IMR-90 (cell line): Measurements from ENCODE around the gene NPR2. TPM values are rescaled to one million over a fixed set of nuclear protein-coding genes. Genes with fewer than 3 reads are reported as not detected.
A peak's percentile ranks its signal among the peaks of the same experiment; 100 is the strongest.

Experiments used
- ATAC-seq: fragments of 200-7000 bp; cut with Tn5 transposase; 2 replicates; pipeline ENCODE4 v1.9.1; 2020; ENCODE audit warnings: low read depth, mild to moderate bottlenecking, moderate library complexity
- BruUV-seq: library from RNA; stranded (reverse); fragments of 400-500 nt; replicated peaks from 2 replicates; lab custom pipeline; 2021; lab: Mats Ljungman, UMichigan
- CTCF ChIA-PET: fragments of 300-600 bp; formaldehyde crosslinking; extraction: SDS; loops from one replicate; lab custom pipeline; 2021; ENCODE audit warnings: antibody characterized with exemption; lab: Yijun Ruan, JAX
- POLR2A ChIA-PET: fragments of 300-600 bp; sonication (Branson Sonifier 250); formaldehyde crosslinking; loops from one replicate; lab custom pipeline; 2022; ENCODE audit warnings: antibody characterized with exemption; ENCODE audit not compliant: unreplicated experiment; lab: Charles Lee
- DNase-seq: peaks from one replicate; pipeline ENCODE4 v3.0.0; 2013
- H2AFZ ChIP-seq: replicated peaks from 2 replicates; pipeline ENCODE3; 2013; ENCODE audit warnings: low read length, mild to moderate bottlenecking; ENCODE audit not compliant: poor library complexity
- H2AK5ac ChIP-seq: 2 replicates; pipeline ENCODE4 v1.6.1; 2013; ENCODE audit warnings: low read depth, low read length, inconsistent platforms
- H2AK9ac ChIP-seq: replicated peaks from 2 replicates; pipeline ENCODE3; 2013; ENCODE audit warnings: mild to moderate bottlenecking, low read depth, low read length, moderate library complexity; ENCODE audit not compliant: poor library complexity
- H2BK120ac ChIP-seq: 2 replicates; pipeline ENCODE4 v1.6.1; 2013; ENCODE audit warnings: low read depth, low read length, inconsistent platforms
- H2BK15ac ChIP-seq: 3 replicates; pipeline ENCODE4 v1.6.1; 2013; ENCODE audit warnings: low read depth, low read length, inconsistent platforms
- H2BK20ac ChIP-seq: 2 replicates; pipeline ENCODE4 v1.6.1; 2013; ENCODE audit warnings: low read depth, mild to moderate bottlenecking, inconsistent platforms, low read length, moderate library complexity
- H2BK5ac ChIP-seq: 2 replicates; pipeline ENCODE4 v1.6.1; 2013; ENCODE audit warnings: mild to moderate bottlenecking, low read depth, low read length, inconsistent platforms; ENCODE audit not compliant: poor library complexity, severe bottlenecking
- H3K14ac ChIP-seq: replicated peaks from 2 replicates; pipeline ENCODE4 v1.6.1; 2013; ENCODE audit warnings: low read depth, low read length, inconsistent platforms
- H3K18ac ChIP-seq: 2 replicates; pipeline ENCODE4 v1.6.1; 2013; ENCODE audit warnings: low read depth, low read length, control low read depth
- H3K23ac ChIP-seq: 2 replicates; pipeline ENCODE4 v1.6.1; 2013; ENCODE audit warnings: low read depth, low read length, inconsistent platforms
- H3K27ac ChIP-seq: 2 replicates; pipeline ENCODE4 v1.5.1; 2013; ENCODE audit warnings: mild to moderate bottlenecking, control low read depth, low read length; ENCODE audit not compliant: insufficient read depth
- H3K27me3 ChIP-seq: 2 replicates; pipeline ENCODE4 v1.6.1; 2013; ENCODE audit warnings: low read length; ENCODE audit not compliant: control insufficient read depth, insufficient read depth
- H3K36me3 ChIP-seq: 2 replicates; pipeline ENCODE4 v1.6.1; 2013; ENCODE audit warnings: low read length, mixed read lengths; ENCODE audit not compliant: control insufficient read depth, insufficient read depth
- H3K4ac ChIP-seq: 2 replicates; pipeline ENCODE4 v1.6.1; 2013; ENCODE audit warnings: low read depth, low read length, inconsistent platforms
- H3K4me1 ChIP-seq: 2 replicates; pipeline ENCODE4 v1.6.1; 2013; ENCODE audit warnings: low read length, mixed read lengths; ENCODE audit not compliant: control insufficient read depth, insufficient read depth
- H3K4me2 ChIP-seq: 2 replicates; pipeline ENCODE4 v1.6.1; 2013; ENCODE audit warnings: low read depth, mild to moderate bottlenecking, control low read depth, low read length, moderate library complexity
- H3K4me3 ChIP-seq: 2 replicates; pipeline ENCODE4 v1.5.1; 2013; ENCODE audit warnings: low read depth, mild to moderate bottlenecking, control low read depth, low read length, moderate library complexity; ENCODE audit not compliant: insufficient read depth
- H3K56ac ChIP-seq: 2 replicates; pipeline ENCODE4 v1.6.1; 2013; ENCODE audit warnings: low read length, inconsistent platforms; ENCODE audit not compliant: insufficient read depth; ENCODE audit errors: extremely low read depth
- H3K79me1 ChIP-seq, 2 experiments: 2 replicates each; pipeline ENCODE4 v1.6.1; 2013; ENCODE audit warnings: low read length in 2 of 2, inconsistent platforms in 1 of 2, low read depth in 1 of 2
- H3K9ac ChIP-seq: 2 replicates; pipeline ENCODE4 v1.6.1; 2013; ENCODE audit warnings: low read depth, low read length, control low read depth
- H3K9me1 ChIP-seq: 2 replicates; pipeline ENCODE4 v1.6.1; 2013; ENCODE audit warnings: low read length, inconsistent platforms; ENCODE audit not compliant: insufficient read depth
- H3K9me3 ChIP-seq: 2 replicates; pipeline ENCODE4 v1.6.1; 2013; ENCODE audit warnings: low read length; ENCODE audit not compliant: control insufficient read depth, insufficient read depth
- H4K20me1 ChIP-seq: 2 replicates; pipeline ENCODE4 v1.6.1; 2013; ENCODE audit warnings: low read length, inconsistent platforms; ENCODE audit not compliant: insufficient read depth
- H4K5ac ChIP-seq: 2 replicates; pipeline ENCODE4 v1.6.1; 2013; ENCODE audit warnings: mild to moderate bottlenecking, low read depth, low read length, control low read depth
- H4K8ac ChIP-seq, 2 experiments: 2 replicates each; pipeline ENCODE4 v1.6.1; 2013; ENCODE audit warnings: low read depth in 2 of 2, low read length in 2 of 2, control low read depth in 1 of 2, inconsistent platforms in 1 of 2
- H4K91ac ChIP-seq: 2 replicates; pipeline ENCODE4 v1.6.1; 2013; ENCODE audit warnings: low read depth, low read length, inconsistent platforms; ENCODE audit not compliant: insufficient read depth
- BHLHE40 ChIP-seq: fragments of 150-350 bp; IDR thresholded peaks from 2 replicates; pipeline ENCODE4 v1.6.1; 2016; ENCODE audit warnings: mild to moderate bottlenecking, low read depth, low read length
- CEBPB ChIP-seq: IDR thresholded peaks from 2 replicates; pipeline ENCODE4 v1.6.1; 2012; ENCODE audit warnings: low read depth, low read length, improper control_type of control experiment
- MAFK ChIP-seq: IDR thresholded peaks from 2 replicates; pipeline ENCODE4 v1.6.1; 2012; ENCODE audit warnings: low read depth, low read length, improper control_type of control experiment
- MAZ ChIP-seq: IDR thresholded peaks from 2 replicates; pipeline ENCODE4 v1.6.1; 2012; ENCODE audit warnings: low read depth, mild to moderate bottlenecking, low read length, improper control_type of control experiment, moderate library complexity, borderline replicate concordance
- WGBS, 2 experiments: methylation state at CpG; one replicate each; pipeline versions ENCODE4 v1.1.5 to v1.1.7; 2013; ENCODE audit warnings: missing lambda C conversion rate in 2 of 2; ENCODE audit not compliant: insufficient read length in 1 of 2; ENCODE audit errors: extremely low coverage in 2 of 2; 5-methylcytosine and 5-hydroxymethylcytosine counted together
- dilution Hi-C: fragments of 300-500 bp; cut with HindIII; formaldehyde crosslinking; loops from one replicate; pipeline ENCODE4 v1.14.3; 2018; ENCODE audit warnings: low sequenced_read_pairs; ENCODE audit not compliant: unreplicated experiment
- in situ Hi-C: fragments of 300-500 bp; cut with MboI; formaldehyde crosslinking; loops from 3 replicates; pipeline ENCODE4 v1.14.3; 2019; ENCODE audit warnings: low sequenced_read_pairs, inconsistent platforms, mixed read lengths
- intact Hi-C: fragments of 100-400 bp; cut with micrococcal nuclease; formaldehyde crosslinking; loops from 2 replicates; pipeline ENCODE4 v1.10.0; 2022
- polyA plus RNA-seq, 3 experiments: library from polyadenylated mRNA; depleted of rRNA; stranded (reverse); fragments of >200 nt; gene quantifications; 2 replicates each; pipeline ENCODE4 v1.2.3, GENCODE V29; 2012; ENCODE audit warnings: low replicate concordance in 1 of 3
- total RNA-seq: library from RNA; depleted of rRNA; stranded (reverse); fragments of >200 nt; gene quantifications from 2 replicates; pipeline ENCODE4 v1.2.3, GENCODE V29; 2012
- TF ChIP-seq, protein P1 (sequence below): fragments of 150-350 bp; IDR thresholded peaks from 2 replicates; pipeline ENCODE4 v1.6.1; 2017; ENCODE audit warnings: mild to moderate bottlenecking, antibody characterized with exemption, low read length, low read depth

The NPR2 gene
- total and polyA plus RNA-seq, 2 of the 4 experiments (the other 2 are of a cell fraction): 5.2 to 35.7 TPM

DNA sequence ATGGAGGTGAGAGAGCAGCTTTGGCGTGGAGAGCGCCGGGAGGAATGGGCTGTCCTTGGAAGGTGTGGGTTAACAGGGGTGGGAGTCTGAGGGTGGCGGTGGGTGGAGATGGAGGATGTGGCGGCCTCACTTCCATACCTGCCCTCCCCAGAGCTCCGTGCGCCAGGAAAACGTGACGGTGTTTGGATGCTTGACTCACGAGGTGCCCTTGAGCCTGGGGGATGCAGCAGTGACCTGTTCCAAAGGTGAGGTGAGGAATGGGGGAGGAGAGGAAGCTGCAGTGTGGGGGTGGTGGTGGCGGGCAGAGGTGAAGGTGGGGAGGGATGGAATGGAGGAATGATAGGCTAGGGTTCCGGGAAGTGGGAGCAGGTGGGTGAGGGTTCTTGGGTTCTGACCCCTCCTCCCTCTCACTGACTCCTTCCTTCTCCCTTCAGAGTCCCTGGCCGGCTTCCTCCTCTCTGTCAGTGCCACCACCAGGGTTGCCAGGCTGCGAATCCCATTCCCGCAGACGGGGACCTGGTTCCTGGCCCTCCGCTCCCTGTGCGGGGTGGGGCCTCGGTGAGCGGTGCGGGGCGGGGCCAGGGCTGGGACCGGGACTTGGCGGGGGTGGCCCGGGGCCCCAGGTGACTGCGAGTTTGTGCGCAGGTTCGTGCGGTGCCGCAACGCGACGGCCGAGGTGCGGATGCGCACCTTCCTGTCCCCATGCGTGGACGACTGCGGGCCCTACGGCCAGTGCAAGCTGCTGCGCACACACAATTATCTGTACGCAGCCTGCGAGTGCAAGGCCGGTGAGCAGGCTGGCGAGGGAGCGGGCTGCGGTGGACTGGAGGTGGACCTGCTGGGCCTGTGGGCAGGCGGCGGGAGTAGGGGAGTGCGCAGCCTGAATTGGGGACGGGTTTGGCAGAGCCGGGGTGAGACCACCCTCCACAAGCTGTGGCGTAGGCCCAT, 54.7 kb downstream of the NPR2 start:
- in situ Hi-C loops: no loop called here
- dilution Hi-C loops: no loop called here
- ATAC-seq: no peak
- Histone ChIP-seq H2AK5ac (peak overlapping the region; percentile 90), H4K5ac (no peak overlapping the region), H3K9me3 (no peaks in the 10 kb centered on the region), H3K4me1 (peaks cover 20% of the 10 kb centered on the region), H3K27me3 (no peaks in the 10 kb centered on the region), H4K91ac (peak overlapping the region; percentile 11; the same call in 1 of the 2 replicates), H3K14ac (peak overlapping the region; percentile 44), H3K18ac (no peak overlapping the region), H2AFZ (no peak overlapping the region), H3K27ac (no peak overlapping the region), H3K9ac (no peak overlapping the region), H3K79me1 (peaks cover 4 to 6% of the 10 kb centered on the region in 2 experiments; a peak in 1 of 4 replicates), H3K4me2 (no peak overlapping the region), H2BK120ac (no peak overlapping the region), H2BK20ac (peak overlapping the region; percentile 19; the same call in 1 of the 2 replicates), H3K23ac (peak overlapping the region; percentile 43; the same call in 1 of the 2 replicates), H3K36me3 (peaks cover 9% of the 10 kb centered on the region), H3K9me1 (peaks cover 23% of the 10 kb centered on the region), H2AK9ac (peak overlapping the region; percentile 17), H3K4ac (peak overlapping the region; percentile 53; the same call in 1 of the 2 replicates), H3K4me3 (no peak overlapping the region), H4K8ac (peak overlapping the region; percentile 12 to 58; a peak in 1 of 4 replicates), H3K56ac (no peak overlapping the region), H2BK15ac (peak overlapping the region; percentile 86; the same call in 1 of the 3 replicates), H2BK5ac (peak overlapping the region; percentile 32), H4K20me1 (peaks cover 9% of the 10 kb centered on the region; the same call in 1 of the 2 replicates)
- DNase-seq: no peak
- POLR2A ChIA-PET: no interaction called here
- 78% methylated on average over 34 of the region's 53 CpGs; no CpG with 5 or more reads in 1 of the 2 experiments for WGBS, 2 experiments
- TF ChIP-seq CEBPB: no peak
- TF ChIP-seq BHLHE40: no peak
- TF ChIP-seq MAZ: no peak
- no peak for TF ChIP-seq MAFK
- TF ChIP-seq, protein P1, sequence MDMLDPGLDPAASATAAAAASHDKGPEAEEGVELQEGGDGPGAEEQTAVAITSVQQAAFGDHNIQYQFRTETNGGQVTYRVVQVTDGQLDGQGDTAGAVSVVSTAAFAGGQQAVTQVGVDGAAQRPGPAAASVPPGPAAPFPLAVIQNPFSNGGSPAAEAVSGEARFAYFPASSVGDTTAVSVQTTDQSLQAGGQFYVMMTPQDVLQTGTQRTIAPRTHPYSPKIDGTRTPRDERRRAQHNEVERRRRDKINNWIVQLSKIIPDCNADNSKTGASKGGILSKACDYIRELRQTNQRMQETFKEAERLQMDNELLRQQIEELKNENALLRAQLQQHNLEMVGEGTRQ: no peak
- intact Hi-C loops: loop anchor here (2.0 kb wide), 1 partner anchor 17 kb away; the partner anchor contains the start of genes FAM221B and TMEM8B
- CTCF ChIA-PET: interaction anchor here (2.3 kb wide), 1 partner anchor 36 kb away, joined by 6 read pairs; no protein-coding TSS in a partner anchor
- no TSS peak for BruUV-seq
